22Rv1 (cell line): ENCODE measurements around the gene SLC35F1.

Source experiments
- CTCF ChIP-seq: fragments of 450-650 bp; IDR thresholded peaks from 2 replicates; pipeline ENCODE4 v1.5.1; 2017; ENCODE audit warnings: mild to moderate bottlenecking
- ZFX ChIP-seq: fragments of 450-650 bp; IDR thresholded peaks from 2 replicates; pipeline ENCODE4 v1.6.1; 2017; ENCODE audit warnings: antibody characterized with exemption, borderline replicate concordance

GRCh38 chr6:118177720-118178119, 270.7 kb downstream of the SLC35F1 start:
- TF ChIP-seq CTCF, result no peak
- TF ChIP-seq ZFX, result no peak
